ENCODE results near the gene FBXW8. TPM values are rescaled to one million over a fixed set of nuclear protein-coding genes. Genes with fewer than 3 reads are reported as not detected.

Gene FBXW8
- total RNA-seq, 1 experiment from 2014 or later: 15.6 TPM

DNA sequence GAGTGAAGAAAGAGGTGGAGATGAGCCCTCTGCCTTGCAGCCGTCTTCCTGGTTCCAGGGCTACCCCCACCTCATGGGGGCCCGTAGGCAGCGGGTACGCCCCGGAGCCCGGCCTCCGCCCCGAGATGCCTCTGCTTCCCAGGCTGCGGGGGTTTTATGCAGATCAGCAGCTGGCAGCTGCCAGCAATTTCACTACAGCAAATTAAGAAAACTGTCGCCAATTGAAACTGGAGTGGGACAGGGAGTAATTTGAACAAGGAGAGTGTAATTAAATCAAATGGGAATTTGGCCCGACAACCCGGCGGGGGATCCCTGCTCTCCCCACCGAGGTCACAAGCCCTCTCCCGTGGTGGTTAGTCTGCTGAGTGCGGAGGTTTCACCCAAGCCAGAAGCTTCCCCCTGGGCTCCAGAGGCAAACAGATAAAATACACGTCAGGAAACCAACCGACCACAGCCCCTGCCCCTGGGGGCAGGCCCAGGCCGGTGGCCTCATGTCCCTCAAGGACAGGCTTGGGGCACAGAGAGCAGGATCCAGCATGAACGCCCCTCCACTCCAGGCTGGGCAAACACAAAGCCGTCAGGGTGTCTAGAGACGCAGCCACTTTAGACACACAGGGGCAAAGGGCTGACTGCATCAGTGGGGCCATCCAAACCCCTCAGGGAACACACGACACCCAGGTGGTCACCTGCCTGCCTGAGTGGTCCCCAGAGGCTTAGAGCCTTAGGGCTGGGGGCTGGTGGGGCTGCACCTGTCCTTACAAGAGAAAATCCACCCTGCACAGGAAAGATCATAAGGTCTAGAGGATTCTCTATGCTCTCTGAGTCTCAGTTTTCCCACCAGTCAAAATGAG lies 134.6 kb downstream of the FBXW8 start:
- no peak for TF ChIP-seq FOXK1 (CRISPR knock-in tag; IDR thresholded peaks at IDR 0.05)
- TF ChIP-seq, protein P1, sequence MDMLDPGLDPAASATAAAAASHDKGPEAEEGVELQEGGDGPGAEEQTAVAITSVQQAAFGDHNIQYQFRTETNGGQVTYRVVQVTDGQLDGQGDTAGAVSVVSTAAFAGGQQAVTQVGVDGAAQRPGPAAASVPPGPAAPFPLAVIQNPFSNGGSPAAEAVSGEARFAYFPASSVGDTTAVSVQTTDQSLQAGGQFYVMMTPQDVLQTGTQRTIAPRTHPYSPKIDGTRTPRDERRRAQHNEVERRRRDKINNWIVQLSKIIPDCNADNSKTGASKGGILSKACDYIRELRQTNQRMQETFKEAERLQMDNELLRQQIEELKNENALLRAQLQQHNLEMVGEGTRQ (CRISPR knock-in tag; IDR thresholded peaks at IDR 0.05): no peak
- TF ChIP-seq, protein P2, sequence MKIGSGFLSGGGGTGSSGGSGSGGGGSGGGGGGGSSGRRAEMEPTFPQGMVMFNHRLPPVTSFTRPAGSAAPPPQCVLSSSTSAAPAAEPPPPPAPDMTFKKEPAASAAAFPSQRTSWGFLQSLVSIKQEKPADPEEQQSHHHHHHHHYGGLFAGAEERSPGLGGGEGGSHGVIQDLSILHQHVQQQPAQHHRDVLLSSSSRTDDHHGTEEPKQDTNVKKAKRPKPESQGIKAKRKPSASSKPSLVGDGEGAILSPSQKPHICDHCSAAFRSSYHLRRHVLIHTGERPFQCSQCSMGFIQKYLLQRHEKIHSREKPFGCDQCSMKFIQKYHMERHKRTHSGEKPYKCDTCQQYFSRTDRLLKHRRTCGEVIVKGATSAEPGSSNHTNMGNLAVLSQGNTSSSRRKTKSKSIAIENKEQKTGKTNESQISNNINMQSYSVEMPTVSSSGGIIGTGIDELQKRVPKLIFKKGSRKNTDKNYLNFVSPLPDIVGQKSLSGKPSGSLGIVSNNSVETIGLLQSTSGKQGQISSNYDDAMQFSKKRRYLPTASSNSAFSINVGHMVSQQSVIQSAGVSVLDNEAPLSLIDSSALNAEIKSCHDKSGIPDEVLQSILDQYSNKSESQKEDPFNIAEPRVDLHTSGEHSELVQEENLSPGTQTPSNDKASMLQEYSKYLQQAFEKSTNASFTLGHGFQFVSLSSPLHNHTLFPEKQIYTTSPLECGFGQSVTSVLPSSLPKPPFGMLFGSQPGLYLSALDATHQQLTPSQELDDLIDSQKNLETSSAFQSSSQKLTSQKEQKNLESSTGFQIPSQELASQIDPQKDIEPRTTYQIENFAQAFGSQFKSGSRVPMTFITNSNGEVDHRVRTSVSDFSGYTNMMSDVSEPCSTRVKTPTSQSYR (CRISPR knock-in tag; IDR thresholded peaks at IDR 0.05): no peak
- TF ChIP-seq NR1H2 (CRISPR knock-in tag; IDR thresholded peaks at IDR 0.05): no peak
- TF ChIP-seq, protein P3, sequence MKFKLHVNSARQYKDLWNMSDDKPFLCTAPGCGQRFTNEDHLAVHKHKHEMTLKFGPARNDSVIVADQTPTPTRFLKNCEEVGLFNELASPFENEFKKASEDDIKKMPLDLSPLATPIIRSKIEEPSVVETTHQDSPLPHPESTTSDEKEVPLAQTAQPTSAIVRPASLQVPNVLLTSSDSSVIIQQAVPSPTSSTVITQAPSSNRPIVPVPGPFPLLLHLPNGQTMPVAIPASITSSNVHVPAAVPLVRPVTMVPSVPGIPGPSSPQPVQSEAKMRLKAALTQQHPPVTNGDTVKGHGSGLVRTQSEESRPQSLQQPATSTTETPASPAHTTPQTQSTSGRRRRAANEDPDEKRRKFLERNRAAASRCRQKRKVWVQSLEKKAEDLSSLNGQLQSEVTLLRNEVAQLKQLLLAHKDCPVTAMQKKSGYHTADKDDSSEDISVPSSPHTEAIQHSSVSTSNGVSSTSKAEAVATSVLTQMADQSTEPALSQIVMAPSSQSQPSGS (CRISPR knock-in tag; IDR thresholded peaks at IDR 0.05; ENCODE audit: borderline replicate concordance, low read depth): no peak
- no peak for TF ChIP-seq TCF7 (CRISPR knock-in tag; IDR thresholded peaks at IDR 0.05; ENCODE audit: low read depth)
- no peak for TF ChIP-seq SOX15 (CRISPR knock-in tag; IDR thresholded peaks at IDR 0.05)
- Mint-ChIP-seq H3K9me3 (no peaks in the 10 kb centered on the region), H3K27me3 (ENCODE audit: low read depth) (no peaks in the 10 kb centered on the region), H3K36me3 (no peaks in the 10 kb centered on the region), H3K4me3 (no peak overlapping the region), H3K4me1 (peaks cover 38% of the 10 kb centered on the region), H3K27ac (no peak overlapping the region; the same call in 1 of the 2 replicates)
- POLR2A ChIA-PET: no interaction called here
- CTCF ChIA-PET: interaction anchor here (0.5 to 1.1 kb wide), 2 partner anchors 12 to 75 kb away, joined by 3 read pairs; no protein-coding TSS in a partner anchor
- ATAC-seq (peak; percentile 23), DNase-seq (ENCODE audit: low spot score) (no peak)

DNA sequence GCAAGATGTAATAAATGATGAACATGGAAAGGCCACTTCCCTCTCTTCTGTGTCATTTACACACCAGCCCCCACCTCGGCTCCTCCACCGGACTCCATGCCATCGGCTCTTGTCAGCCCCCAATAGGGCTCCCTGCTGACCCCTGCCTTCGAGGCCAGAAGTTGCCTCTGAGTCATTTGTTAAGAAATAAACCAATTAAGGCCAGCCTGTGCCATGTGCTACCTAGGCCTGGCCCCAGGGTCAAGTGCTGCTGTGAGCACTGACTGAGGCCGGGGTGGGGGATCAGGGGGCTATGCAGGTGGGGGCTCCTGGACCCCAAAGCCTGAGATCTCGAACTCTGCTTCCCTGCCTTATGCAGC lies 135.2 kb downstream of the FBXW8 start:
- Mint-ChIP-seq H3K4me3 (no peak overlapping the region), H3K36me3 (no peaks in the 10 kb centered on the region), H3K27me3 (ENCODE audit: low read depth) (no peaks in the 10 kb centered on the region), H3K27ac (no peak overlapping the region), H3K4me1 (peaks cover 36% of the 10 kb centered on the region), H3K9me3 (no peaks in the 10 kb centered on the region)
- TF ChIP-seq ATF1 (CRISPR knock-in tag; IDR thresholded peaks at IDR 0.05): no peak
- no peak for TF ChIP-seq ZNF232 (CRISPR knock-in tag; IDR thresholded peaks at IDR 0.05)
- no peak for TF ChIP-seq SOX15 (CRISPR knock-in tag; IDR thresholded peaks at IDR 0.05)
- no peak for TF ChIP-seq CREB1 (CRISPR knock-in tag; IDR thresholded peaks at IDR 0.05)
- no peak for TF ChIP-seq CREM (CRISPR knock-in tag; IDR thresholded peaks at IDR 0.05)
- TF ChIP-seq ZNF671 (CRISPR knock-in tag; IDR thresholded peaks at IDR 0.05): no peak
- TF ChIP-seq, protein P4, sequence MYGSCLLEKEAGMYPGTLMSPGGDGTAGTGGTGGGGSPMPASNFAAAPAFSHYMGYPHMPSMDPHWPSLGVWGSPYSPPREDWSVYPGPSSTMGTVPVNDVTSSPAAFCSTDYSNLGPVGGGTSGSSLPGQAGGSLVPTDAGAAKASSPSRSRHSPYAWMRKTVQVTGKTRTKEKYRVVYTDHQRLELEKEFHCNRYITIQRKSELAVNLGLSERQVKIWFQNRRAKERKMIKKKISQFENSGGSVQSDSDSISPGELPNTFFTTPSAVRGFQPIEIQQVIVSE (CRISPR knock-in tag; IDR thresholded peaks at IDR 0.05; ENCODE audit: borderline replicate concordance): no peak
- no peak for TF ChIP-seq ZNF317 (CRISPR knock-in tag; IDR thresholded peaks at IDR 0.05; ENCODE audit: borderline replicate concordance, low read depth)
- no peak for TF ChIP-seq ZNF121 (CRISPR knock-in tag; IDR thresholded peaks at IDR 0.05)
- no peak for TF ChIP-seq GRHL2 (CRISPR knock-in tag; IDR thresholded peaks at IDR 0.05; ENCODE audit: insufficient replicate concordance, severe bottlenecking)
- DNase-seq (ENCODE audit: low spot score): peak; percentile 40
- ChIA-PET CTCF (interaction anchor here (0.5 kb wide), 1 partner anchor 12 kb away, joined by 3 read pairs; no protein-coding TSS in a partner anchor), POLR2A (no interaction called here)
- peak; percentile 64 for ATAC-seq

All from WTC11 (cell line).